ENCODE measurements around the gene ACSL5. TPM values are rescaled to one million over a fixed set of nuclear protein-coding genes. Genes with fewer than 3 reads are reported as not detected.
A peak's percentile ranks its signal among the peaks of the same experiment; 100 is the strongest.

The ACSL5 gene
- total RNA-seq, 1 experiment from 2014 or later = 63.6 TPM

DNA sequence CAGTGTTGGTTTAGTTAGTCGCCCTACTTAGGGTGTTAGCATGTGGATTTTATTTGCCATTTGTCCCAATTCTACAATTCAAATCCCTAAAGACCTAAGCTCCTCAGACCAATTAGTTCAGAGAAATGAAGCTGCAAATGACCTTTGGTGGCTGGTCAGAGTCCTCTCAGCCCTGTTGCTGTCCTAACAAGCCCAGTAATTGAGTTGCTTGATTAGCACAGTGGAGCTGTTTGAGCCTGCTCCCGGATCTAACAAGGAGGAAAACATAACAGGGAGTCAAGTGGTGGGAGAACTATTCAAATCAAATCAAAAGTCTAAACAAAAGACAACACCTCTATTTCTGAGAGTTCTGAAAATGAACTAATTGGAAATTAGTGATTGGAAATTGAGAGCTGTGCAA is 50.7 kb downstream of the ACSL5 start:
- Histone ChIP-seq H3K9me3 (ENCODE audit: low read length) (no peaks in the 10 kb centered on the region), H3K79me2 (ENCODE audit: low read length) (no peaks in the 10 kb centered on the region), H3K36me3 (ENCODE audit: insufficient read depth, low read length) (peaks cover 48% of the 10 kb centered on the region; the same call in 1 of the 2 replicates)

DNA sequence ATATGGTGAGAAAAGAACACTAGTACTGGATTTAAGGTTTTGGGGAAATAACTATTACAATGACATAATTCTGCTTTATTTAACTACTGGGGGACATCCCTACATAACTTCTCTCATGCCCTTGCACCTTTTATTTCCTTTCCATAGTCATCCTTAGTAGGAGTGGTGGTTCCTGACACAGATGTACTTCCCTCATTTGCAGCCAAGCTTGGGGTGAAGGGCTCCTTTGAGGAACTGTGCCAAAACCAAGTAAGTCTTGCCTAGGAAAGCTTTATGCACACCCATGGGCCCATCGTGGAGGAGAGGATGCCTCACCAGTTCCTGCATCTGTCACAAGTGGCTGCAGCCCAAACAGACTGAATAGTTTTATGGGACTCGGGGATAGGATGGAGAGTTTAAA is 52.2 kb downstream of the ACSL5 start:
- Histone ChIP-seq H3K9me3 (ENCODE audit: low read length) (no peaks in the 10 kb centered on the region), H3K36me3 (ENCODE audit: insufficient read depth, low read length) (peaks cover 55% of the 10 kb centered on the region; the same call in 1 of the 2 replicates), H2AFZ (ENCODE audit: low read length) (no peak overlapping the region), H3K4me2 (ENCODE audit: low read depth, low read length, poor library complexity, severe bottlenecking) (no peak overlapping the region), H4K20me1 (ENCODE audit: insufficient read depth, low read depth, low read length) (no peaks in the 10 kb centered on the region), H3K79me2 (ENCODE audit: low read length) (no peaks in the 10 kb centered on the region), H3K27me3 (ENCODE audit: low read length) (no peaks in the 10 kb centered on the region), H3K27ac (ENCODE audit: low read length) (no peak overlapping the region), H3K4me1 (ENCODE audit: low read length) (no peaks in the 10 kb centered on the region), H3K4me3 (ENCODE audit: low read length) (no peak overlapping the region), H3K9ac (ENCODE audit: low read length) (no peak overlapping the region), H3K9me2 (replicated peaks; ENCODE audit: insufficient read depth, low read length) (no peaks in the 10 kb centered on the region)
- no peak for DNase-seq

More for the DNA sequence above, 50.7 kb downstream of the ACSL5 start:
- no peaks in the 10 kb centered on the region for H3K9me2 ChIP-seq (replicated peaks; ENCODE audit: insufficient read depth, low read length)
- H3K4me3 ChIP-seq (ENCODE audit: low read length) = no peak overlapping the region
- no peak overlapping the region for H3K4me2 ChIP-seq (ENCODE audit: low read depth, low read length, poor library complexity, severe bottlenecking)
- no peaks in the 10 kb centered on the region for H3K27me3 ChIP-seq (ENCODE audit: low read length)
- H2AFZ ChIP-seq (ENCODE audit: low read length) = no peak overlapping the region
- no peak for DNase-seq
- peaks cover 9% of the 10 kb centered on the region for H3K4me1 ChIP-seq (ENCODE audit: low read length)
- H4K20me1 ChIP-seq (ENCODE audit: insufficient read depth, low read depth, low read length) = no peaks in the 10 kb centered on the region
- H3K27ac ChIP-seq (ENCODE audit: low read length) = no peak overlapping the region
- no peak overlapping the region for H3K9ac ChIP-seq (ENCODE audit: low read length)

DNA sequence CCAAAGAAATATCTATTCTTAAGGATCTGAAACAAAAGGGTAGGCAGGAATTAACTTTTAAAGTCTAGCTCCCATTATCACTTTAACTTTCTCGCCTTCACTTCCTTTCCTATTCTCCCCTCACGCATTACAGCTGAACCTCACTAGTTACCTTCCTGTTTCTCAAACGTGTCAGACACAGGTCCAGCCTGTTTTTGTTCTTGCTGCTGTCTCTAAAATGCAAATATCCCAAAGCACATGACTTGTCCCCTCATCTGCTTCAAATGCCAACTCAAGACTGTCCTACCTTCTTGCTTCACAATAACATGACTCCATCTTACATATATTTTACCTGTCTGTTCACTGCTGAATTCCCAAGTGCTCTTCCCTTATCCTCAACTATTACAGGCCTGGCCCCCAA is 55.2 kb downstream of the ACSL5 start:
- H3K4me3 ChIP-seq (ENCODE audit: low read length) = no peak overlapping the region
- H3K9me3 ChIP-seq (ENCODE audit: low read length) = no peaks in the 10 kb centered on the region
- no peak overlapping the region for H3K27ac ChIP-seq (ENCODE audit: low read length)
- H3K36me3 ChIP-seq (ENCODE audit: insufficient read depth, low read length) = peaks cover 60% of the 10 kb centered on the region; the same call in 1 of the 2 replicates
- H3K9me2 ChIP-seq (replicated peaks; ENCODE audit: insufficient read depth, low read length) = no peaks in the 10 kb centered on the region
- DNase-seq = no peak
- H3K79me2 ChIP-seq (ENCODE audit: low read length) = no peaks in the 10 kb centered on the region
- H3K4me2 ChIP-seq (ENCODE audit: low read depth, low read length, poor library complexity, severe bottlenecking) = no peak overlapping the region
- no peaks in the 10 kb centered on the region for H3K4me1 ChIP-seq (ENCODE audit: low read length)
- no peaks in the 10 kb centered on the region for H3K27me3 ChIP-seq (ENCODE audit: low read length)
- H3K9ac ChIP-seq (ENCODE audit: low read length) = no peak overlapping the region
- H4K20me1 ChIP-seq (ENCODE audit: insufficient read depth, low read depth, low read length) = no peaks in the 10 kb centered on the region
- no peak overlapping the region for H2AFZ ChIP-seq (ENCODE audit: low read length)

DNA sequence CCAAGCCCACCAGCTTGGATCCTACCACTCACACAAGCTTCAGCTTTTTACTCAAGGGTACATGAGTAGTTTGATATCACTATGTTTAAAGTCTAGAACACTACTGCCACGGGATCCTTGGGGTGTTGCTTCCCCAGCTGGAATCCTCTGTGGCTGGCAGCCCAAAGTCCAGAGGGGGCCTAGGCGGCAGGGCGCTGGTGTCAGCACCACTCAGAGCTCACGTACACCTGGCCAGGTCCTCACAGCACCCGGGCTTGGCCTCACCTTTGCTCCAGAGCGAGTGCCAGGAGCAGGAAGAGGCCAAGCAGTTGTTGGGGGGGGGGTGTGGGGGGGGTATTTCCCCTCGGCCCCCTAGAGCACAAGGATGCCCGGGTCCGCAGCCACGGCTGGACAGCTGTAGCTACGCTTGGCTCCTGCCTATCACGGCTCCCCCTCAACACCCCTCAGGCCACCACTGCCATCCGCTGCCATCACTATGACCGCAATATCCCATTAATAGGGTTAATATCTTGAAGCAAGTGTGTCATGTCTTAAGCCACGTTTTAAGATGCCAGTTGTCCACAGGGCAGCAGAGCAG is 55.8 kb downstream of the ACSL5 start:
- H3K4me2 ChIP-seq (ENCODE audit: low read depth, low read length, poor library complexity, severe bottlenecking) = no peak overlapping the region
- no peak for DNase-seq
- 0 out of 2 replicates have a peak, but pooled peaks cover 3% of the 10 kb centered on the region for H3K79me2 ChIP-seq (ENCODE audit: low read length)
- H2AFZ ChIP-seq (ENCODE audit: low read length) = no peak overlapping the region
- no peak overlapping the region for H3K9ac ChIP-seq (ENCODE audit: low read length)
- no peak overlapping the region for H3K4me3 ChIP-seq (ENCODE audit: low read length)
- peaks cover 60% of the 10 kb centered on the region; the same call in 1 of the 2 replicates for H3K36me3 ChIP-seq (ENCODE audit: insufficient read depth, low read length)
- no peaks in the 10 kb centered on the region for H3K9me3 ChIP-seq (ENCODE audit: low read length)
- no peaks in the 10 kb centered on the region for H4K20me1 ChIP-seq (ENCODE audit: insufficient read depth, low read depth, low read length)
- no peak overlapping the region for H3K27ac ChIP-seq (ENCODE audit: low read length)
- no peaks in the 10 kb centered on the region for H3K9me2 ChIP-seq (replicated peaks; ENCODE audit: insufficient read depth, low read length)
- no peaks in the 10 kb centered on the region for H3K27me3 ChIP-seq (ENCODE audit: low read length)
- H3K4me1 ChIP-seq (ENCODE audit: low read length) = no peaks in the 10 kb centered on the region

DNA sequence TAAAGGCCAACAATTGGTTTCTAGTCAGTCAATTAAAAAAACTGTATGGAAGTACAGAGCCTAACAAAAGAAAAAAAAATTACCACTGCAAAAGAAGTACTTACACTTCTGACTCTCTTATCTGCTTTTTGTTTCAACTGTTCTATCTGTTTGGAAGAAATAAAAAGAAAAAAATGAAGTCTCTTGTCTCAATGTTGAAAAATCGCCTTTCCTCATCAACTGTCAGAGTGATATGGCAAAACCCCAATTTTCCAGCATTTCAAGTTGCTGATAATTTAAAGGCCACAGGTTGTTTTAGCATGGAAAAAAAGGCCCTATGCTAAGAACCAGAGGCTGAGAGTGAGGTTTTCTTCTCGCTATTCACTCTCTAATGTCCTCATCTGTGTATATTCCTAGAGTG is 59.2 kb downstream of the ACSL5 start:
- peaks cover 43% of the 10 kb centered on the region; the same call in 1 of the 2 replicates for H3K36me3 ChIP-seq (ENCODE audit: insufficient read depth, low read length)

DNA sequence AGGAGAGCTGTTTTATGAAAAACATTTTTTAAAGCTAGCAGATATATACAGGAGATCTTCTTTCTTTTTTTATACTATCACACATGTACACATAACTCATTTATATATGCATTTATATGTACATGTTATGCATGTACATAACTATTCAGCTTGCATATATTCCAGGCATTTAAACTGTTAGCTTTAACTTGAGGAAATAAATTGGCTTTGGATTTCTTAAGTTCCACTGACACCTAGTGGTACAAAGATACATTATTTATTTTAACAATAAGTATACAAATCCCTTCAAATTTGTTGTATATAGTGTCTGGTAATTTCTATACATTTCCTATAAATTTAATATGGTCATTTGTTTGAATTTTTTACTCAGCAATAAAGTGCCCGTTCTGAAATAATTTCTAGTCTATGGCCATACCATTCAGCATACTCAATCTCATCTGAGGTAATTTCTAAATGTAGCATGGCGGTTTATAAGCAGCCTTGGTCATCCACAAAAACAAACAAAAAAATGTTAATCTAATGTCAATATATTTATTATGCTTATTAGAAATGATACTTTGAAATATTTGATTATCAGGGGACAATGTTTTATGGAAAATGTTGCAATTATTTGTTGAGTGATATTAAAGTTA is 61.2 kb downstream of the ACSL5 start:
- 0 out of 2 replicates have a peak, but pooled peaks cover 4% of the 10 kb centered on the region for H3K79me2 ChIP-seq (ENCODE audit: low read length)
- H3K4me3 ChIP-seq (ENCODE audit: low read length) = no peak overlapping the region
- no peak overlapping the region for H3K4me2 ChIP-seq (ENCODE audit: low read depth, low read length, poor library complexity, severe bottlenecking)
- H3K9ac ChIP-seq (ENCODE audit: low read length) = no peak overlapping the region
- no peaks in the 10 kb centered on the region for H3K4me1 ChIP-seq (ENCODE audit: low read length)
- no peaks in the 10 kb centered on the region for H3K27me3 ChIP-seq (ENCODE audit: low read length)
- no peak overlapping the region for H2AFZ ChIP-seq (ENCODE audit: low read length)
- H3K9me2 ChIP-seq (replicated peaks; ENCODE audit: insufficient read depth, low read length) = no peaks in the 10 kb centered on the region
- no peak overlapping the region for H3K27ac ChIP-seq (ENCODE audit: low read length)
- DNase-seq = peak; percentile 67
- no peaks in the 10 kb centered on the region for H3K9me3 ChIP-seq (ENCODE audit: low read length)
- peaks cover 42% of the 10 kb centered on the region; the same call in 1 of the 2 replicates for H3K36me3 ChIP-seq (ENCODE audit: insufficient read depth, low read length)
- no peaks in the 10 kb centered on the region for H4K20me1 ChIP-seq (ENCODE audit: insufficient read depth, low read depth, low read length)

More for the DNA sequence above, 59.2 kb downstream of the ACSL5 start:
- H3K4me1 ChIP-seq (ENCODE audit: low read length) = no peaks in the 10 kb centered on the region
- no peaks in the 10 kb centered on the region for H3K9me2 ChIP-seq (replicated peaks; ENCODE audit: insufficient read depth, low read length)
- no peak overlapping the region for H3K4me3 ChIP-seq (ENCODE audit: low read length)
- H4K20me1 ChIP-seq (ENCODE audit: insufficient read depth, low read depth, low read length) = no peaks in the 10 kb centered on the region
- no peak overlapping the region for H3K4me2 ChIP-seq (ENCODE audit: low read depth, low read length, poor library complexity, severe bottlenecking)
- H3K9ac ChIP-seq (ENCODE audit: low read length) = no peak overlapping the region
- H3K9me3 ChIP-seq (ENCODE audit: low read length) = no peaks in the 10 kb centered on the region
- no peak overlapping the region for H2AFZ ChIP-seq (ENCODE audit: low read length)
- no peak overlapping the region for H3K27ac ChIP-seq (ENCODE audit: low read length)
- DNase-seq = no peak
- H3K79me2 ChIP-seq (ENCODE audit: low read length) = 0 out of 2 replicates have a peak, but pooled peaks cover 4% of the 10 kb centered on the region
- no peaks in the 10 kb centered on the region for H3K27me3 ChIP-seq (ENCODE audit: low read length)

DNA sequence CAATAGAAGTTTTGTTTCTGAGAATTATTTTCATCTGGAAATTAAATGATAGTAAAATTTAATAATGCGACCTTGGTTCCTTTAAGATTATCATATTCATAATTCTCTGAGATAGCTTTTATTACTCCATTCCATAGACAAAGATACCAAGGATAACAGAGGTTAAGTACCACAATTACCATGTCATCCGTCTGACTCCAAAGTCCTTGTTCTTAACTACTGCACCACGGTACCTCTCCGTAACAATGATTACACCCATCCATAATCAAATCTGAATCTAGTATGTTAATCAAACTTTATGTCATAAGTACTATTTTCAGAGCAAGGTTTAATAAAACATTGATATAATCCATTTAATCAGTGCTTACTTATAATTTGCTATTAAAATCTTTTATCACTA is 64.4 kb downstream of the ACSL5 start:
- peaks cover 12% of the 10 kb centered on the region for H3K79me2 ChIP-seq (ENCODE audit: low read length)
- peaks cover 7% of the 10 kb centered on the region; the same call in 1 of the 2 replicates for H3K4me1 ChIP-seq (ENCODE audit: low read length)
- no peak for DNase-seq
- H3K4me2 ChIP-seq (ENCODE audit: low read depth, low read length, poor library complexity, severe bottlenecking) = no peak overlapping the region
- no peak overlapping the region for H2AFZ ChIP-seq (ENCODE audit: low read length)
- H3K27ac ChIP-seq (ENCODE audit: low read length) = no peak overlapping the region
- no peaks in the 10 kb centered on the region for H4K20me1 ChIP-seq (ENCODE audit: insufficient read depth, low read depth, low read length)
- H3K27me3 ChIP-seq (ENCODE audit: low read length) = no peaks in the 10 kb centered on the region
- no peak overlapping the region for H3K4me3 ChIP-seq (ENCODE audit: low read length)
- H3K9me2 ChIP-seq (replicated peaks; ENCODE audit: insufficient read depth, low read length) = no peaks in the 10 kb centered on the region
- H3K36me3 ChIP-seq (ENCODE audit: insufficient read depth, low read length) = peaks cover 49% of the 10 kb centered on the region; the same call in 1 of the 2 replicates
- H3K9ac ChIP-seq (ENCODE audit: low read length) = no peak overlapping the region
- no peaks in the 10 kb centered on the region for H3K9me3 ChIP-seq (ENCODE audit: low read length)

DNA sequence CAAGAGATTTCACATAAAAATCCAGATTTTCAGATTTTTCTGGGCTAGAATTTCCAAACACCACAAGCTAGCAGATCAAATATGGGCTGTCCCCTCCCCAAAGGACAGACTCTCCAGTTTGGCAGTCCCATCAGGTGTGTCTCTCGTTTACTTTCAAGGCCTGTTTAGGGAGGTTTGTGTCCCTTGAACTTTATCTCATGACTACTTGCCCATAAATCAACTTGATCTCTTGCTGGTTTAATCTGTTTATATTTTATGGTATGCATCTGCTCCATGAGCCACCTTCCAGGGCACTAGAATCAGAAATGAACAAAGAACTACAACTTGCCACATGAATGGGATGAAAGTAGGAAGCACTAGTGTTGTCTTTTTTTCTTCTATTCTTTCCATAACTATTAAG is 67.6 kb downstream of the ACSL5 start:
- peaks cover 30% of the 10 kb centered on the region for H3K4me1 ChIP-seq (ENCODE audit: low read length)
- H3K9ac ChIP-seq (ENCODE audit: low read length) = no peak overlapping the region
- peaks cover 53% of the 10 kb centered on the region; the same call in 1 of the 2 replicates for H3K36me3 ChIP-seq (ENCODE audit: insufficient read depth, low read length)
- no peak overlapping the region for H2AFZ ChIP-seq (ENCODE audit: low read length)
- no peaks in the 10 kb centered on the region; the same call in 1 of the 2 replicates for H4K20me1 ChIP-seq (ENCODE audit: insufficient read depth, low read depth, low read length)
- no peak overlapping the region for H3K4me2 ChIP-seq (ENCODE audit: low read depth, low read length, poor library complexity, severe bottlenecking)
- H3K9me3 ChIP-seq (ENCODE audit: low read length) = no peaks in the 10 kb centered on the region
- no peaks in the 10 kb centered on the region for H3K9me2 ChIP-seq (replicated peaks; ENCODE audit: insufficient read depth, low read length)
- DNase-seq = no peak
- H3K4me3 ChIP-seq (ENCODE audit: low read length) = no peak overlapping the region
- no peaks in the 10 kb centered on the region for H3K27me3 ChIP-seq (ENCODE audit: low read length)
- H3K27ac ChIP-seq (ENCODE audit: low read length) = no peak overlapping the region
- peaks cover 40% of the 10 kb centered on the region for H3K79me2 ChIP-seq (ENCODE audit: low read length)
